LNCAP (cell line): ENCODE data around the gene ARMC2.

ENCODE experiments used
- TF ChIP-seq, protein P1 (sequence below): fragments of 450-650 bp; IDR thresholded peaks from 2 replicates; pipeline ENCODE4 v1.5.1; 2017; ENCODE audit warnings: mild to moderate bottlenecking

Gene ARMC2

DNA sequence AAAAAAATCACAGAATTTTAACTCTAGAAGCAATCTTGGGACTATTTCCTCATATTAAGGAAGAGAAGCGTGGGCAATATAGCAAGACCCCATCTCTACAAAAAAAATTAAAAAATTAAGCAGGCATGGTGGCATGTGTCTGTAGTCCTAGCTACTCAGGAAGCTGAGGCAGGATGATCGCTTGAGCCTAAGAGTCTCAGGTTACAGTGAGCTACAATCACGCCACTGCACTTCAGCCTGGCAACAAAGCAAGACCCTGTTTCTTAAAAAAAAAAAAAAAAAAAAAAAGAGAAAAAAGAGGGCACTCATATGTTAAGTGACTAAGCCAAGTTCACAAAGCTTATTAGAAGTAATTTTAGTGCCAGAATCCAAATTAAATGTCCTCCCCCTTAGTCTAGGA is 145.7 kb downstream of the ARMC2 start:
- TF ChIP-seq, protein P1, sequence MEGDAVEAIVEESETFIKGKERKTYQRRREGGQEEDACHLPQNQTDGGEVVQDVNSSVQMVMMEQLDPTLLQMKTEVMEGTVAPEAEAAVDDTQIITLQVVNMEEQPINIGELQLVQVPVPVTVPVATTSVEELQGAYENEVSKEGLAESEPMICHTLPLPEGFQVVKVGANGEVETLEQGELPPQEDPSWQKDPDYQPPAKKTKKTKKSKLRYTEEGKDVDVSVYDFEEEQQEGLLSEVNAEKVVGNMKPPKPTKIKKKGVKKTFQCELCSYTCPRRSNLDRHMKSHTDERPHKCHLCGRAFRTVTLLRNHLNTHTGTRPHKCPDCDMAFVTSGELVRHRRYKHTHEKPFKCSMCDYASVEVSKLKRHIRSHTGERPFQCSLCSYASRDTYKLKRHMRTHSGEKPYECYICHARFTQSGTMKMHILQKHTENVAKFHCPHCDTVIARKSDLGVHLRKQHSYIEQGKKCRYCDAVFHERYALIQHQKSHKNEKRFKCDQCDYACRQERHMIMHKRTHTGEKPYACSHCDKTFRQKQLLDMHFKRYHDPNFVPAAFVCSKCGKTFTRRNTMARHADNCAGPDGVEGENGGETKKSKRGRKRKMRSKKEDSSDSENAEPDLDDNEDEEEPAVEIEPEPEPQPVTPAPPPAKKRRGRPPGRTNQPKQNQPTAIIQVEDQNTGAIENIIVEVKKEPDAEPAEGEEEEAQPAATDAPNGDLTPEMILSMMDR, result no peak

DNA sequence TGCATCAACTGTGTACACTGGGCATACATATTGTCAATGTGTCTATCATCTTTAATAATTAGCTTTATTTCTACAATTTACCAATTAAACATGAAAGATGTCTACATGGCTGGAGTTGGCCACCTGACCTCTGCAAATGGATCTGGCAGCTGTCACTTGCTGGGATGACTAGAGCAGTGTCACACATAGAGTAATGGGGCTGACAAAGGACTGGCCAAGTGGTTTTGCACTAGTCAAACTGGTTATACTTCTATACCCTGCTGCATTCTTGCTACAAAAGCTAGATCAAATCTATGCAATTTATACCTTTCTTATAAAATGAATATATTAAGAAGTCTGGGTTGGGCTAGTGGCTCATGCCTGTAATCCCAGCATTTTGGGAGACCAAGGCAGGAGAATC is 147.1 kb downstream of the ARMC2 start:
- TF ChIP-seq, protein P1, result no peak

DNA sequence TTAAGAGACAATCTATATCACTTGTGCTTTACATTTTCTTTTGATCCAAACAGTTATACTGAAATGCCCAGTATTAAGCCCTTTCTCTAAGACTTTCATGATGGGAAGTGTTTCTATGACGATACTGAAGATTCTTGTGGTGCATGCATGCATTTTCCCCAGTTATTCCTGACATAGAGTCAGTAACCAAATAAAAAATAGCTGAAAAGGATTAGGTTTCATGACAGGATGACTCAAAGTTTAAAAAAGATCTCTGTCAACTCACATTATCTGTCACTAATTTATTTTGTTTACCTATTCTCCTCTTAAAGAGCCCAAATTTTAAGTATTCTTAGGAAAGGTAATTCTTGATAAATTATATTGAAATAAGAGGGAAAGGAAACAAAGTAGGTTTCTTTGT is 148.0 kb downstream of the ARMC2 start:
- TF ChIP-seq, protein P1, result no peak

DNA sequence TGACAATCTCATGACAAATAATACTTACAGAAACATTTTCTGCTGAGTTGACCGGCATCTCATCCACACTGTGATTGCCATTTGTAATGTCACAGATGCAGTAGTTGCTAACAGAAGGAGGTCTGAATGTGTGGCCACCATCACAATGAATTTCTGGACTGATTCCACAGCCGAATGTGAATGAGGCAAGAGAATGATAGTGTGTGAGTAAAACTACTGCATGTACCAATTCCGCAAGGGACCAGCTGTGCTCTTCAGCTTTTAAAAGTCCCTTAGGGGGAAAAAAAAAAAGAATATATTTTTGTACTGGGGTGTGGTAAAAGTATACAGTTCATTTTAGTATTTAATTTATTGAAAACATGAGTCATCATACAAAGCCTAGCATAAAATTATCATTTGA is 150.3 kb downstream of the ARMC2 start:
- TF ChIP-seq, protein P1, result no peak

DNA sequence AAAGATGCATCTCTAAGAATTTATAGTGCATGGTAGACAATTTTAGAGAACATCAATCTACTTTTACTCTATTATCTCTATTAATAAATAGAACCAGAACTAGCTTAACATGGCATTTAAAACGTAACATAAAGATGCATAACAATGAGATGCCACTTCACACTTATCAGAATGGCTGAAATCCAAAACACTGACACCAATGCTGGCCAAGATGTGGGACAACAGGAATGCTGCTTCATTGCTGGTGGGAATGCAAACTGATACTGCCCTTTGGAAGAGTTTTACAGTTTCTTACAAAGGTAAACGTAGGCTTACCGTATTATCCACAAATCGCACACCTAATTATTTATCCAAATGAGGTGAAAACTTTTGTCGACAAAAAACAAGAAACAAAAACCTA is 151.2 kb downstream of the ARMC2 start:
- TF ChIP-seq, protein P1, result no peak

DNA sequence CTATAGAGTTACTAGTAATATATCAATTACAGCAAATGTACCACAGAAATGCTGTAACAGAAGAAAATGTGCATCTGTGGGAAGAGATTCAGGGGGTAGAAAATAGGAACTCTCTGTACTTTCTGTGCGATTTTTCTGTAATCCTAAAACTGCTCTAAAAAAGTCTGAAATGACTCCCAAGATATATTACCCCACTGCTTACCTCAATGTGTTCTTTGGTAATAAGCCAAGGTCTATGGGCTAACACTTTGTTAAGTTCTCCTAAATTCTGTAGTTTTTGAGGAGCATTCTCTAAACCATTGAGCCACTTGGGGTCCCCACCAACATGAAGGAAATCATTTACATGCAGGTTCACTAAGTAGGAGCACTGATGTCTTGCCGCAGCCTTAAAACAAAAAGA is 152.1 kb downstream of the ARMC2 start:
- TF ChIP-seq, protein P1, result no peak

DNA sequence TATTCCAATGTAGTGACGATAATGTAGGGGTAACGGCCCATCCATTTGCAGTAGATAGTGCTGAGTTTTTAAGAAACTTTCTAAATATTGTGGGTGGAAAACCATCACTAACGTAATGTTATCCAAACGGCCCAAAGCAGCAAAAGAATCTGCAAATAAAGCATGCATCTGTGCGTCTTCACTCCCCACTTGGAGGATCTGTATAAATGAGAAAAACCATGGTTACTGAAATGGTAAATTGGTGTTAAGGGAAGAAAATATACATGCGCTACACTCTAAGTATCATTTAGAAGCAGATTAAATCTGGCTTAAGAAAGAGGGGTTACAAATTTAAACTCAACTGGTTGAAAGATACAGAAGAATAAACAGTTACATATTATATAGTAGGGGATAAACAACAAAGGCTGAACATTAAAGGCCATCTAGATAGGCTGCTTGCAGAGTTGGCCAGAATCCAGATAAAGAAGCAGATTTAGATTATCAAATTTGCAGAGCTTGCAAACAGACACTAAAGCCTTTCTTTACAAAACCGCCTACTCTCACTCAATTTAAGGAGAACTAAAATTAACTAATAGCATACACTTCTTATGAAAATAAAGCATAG is 153.2 kb downstream of the ARMC2 start:
- TF ChIP-seq, protein P1, result no peak
